ENCODE data around the gene MLN.

MLN gene

DNA sequence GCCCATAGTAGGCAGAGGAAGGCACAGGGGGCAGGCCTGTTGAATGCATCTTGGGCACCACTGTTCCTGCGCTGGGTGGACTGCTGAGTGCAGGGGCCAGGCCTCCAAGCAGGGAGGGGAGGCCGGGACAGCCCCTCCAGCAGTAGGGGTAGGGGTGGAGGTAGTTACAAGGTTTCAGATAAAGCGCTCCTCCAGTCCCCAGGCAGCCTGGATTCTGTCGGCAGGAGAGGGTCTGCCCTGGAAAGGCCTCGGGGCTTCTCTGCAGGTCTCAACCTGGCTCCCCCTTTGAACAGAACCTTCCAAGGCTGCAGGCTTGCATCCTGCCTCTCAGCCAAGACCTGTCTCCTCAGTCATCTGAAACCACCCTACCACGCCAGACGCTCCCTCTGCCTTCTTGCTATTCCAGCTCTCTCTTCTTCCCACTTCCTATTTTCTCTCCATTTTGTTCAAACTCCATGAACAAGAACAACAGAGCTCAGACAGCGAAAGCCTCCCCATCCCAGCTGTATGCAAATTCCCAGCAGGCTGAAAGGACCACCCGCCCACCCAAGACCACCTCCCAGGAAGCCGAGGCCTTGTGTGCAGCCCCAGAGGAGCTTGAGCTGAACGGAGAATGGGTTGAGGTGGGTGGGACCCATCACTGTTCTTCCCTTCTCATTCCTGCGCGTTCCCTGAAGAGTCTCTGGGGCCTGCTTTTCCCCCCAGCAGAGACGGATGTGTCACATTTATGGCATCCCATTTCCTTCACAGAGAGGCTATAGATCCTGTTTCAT lies 1.4 kb downstream of the MLN start:
- H3K79me2 ChIP-seq (ENCODE audit: insufficient read depth, low read length): no peaks in the 10 kb centered on the region
- no peak overlapping the region for H2AFZ ChIP-seq (ENCODE audit: low read depth, low read length)
- ATAC-seq (ENCODE audit: insufficient read depth, low read depth) (no peak), DNase-seq (no peak)
- no peak overlapping the region for H3K9ac ChIP-seq (ENCODE audit: low read depth, low read length)
- TF ChIP-seq EZH2 (IDR thresholded peaks at IDR 0.05; ENCODE audit: borderline replicate concordance, low read depth, low read length, severe bottlenecking): no peak
- TF ChIP-seq, protein P1, sequence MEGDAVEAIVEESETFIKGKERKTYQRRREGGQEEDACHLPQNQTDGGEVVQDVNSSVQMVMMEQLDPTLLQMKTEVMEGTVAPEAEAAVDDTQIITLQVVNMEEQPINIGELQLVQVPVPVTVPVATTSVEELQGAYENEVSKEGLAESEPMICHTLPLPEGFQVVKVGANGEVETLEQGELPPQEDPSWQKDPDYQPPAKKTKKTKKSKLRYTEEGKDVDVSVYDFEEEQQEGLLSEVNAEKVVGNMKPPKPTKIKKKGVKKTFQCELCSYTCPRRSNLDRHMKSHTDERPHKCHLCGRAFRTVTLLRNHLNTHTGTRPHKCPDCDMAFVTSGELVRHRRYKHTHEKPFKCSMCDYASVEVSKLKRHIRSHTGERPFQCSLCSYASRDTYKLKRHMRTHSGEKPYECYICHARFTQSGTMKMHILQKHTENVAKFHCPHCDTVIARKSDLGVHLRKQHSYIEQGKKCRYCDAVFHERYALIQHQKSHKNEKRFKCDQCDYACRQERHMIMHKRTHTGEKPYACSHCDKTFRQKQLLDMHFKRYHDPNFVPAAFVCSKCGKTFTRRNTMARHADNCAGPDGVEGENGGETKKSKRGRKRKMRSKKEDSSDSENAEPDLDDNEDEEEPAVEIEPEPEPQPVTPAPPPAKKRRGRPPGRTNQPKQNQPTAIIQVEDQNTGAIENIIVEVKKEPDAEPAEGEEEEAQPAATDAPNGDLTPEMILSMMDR (IDR thresholded peaks at IDR 0.05; ENCODE audit: borderline replicate concordance, extremely low read depth, low read length, poor library complexity, severe bottlenecking): no peak
- H3K27ac ChIP-seq (ENCODE audit: low read length): no peak overlapping the region
- no peak overlapping the region for H3K4me2 ChIP-seq (ENCODE audit: insufficient read depth, low read length)
- peaks cover 33% of the 10 kb centered on the region for H3K27me3 ChIP-seq (ENCODE audit: insufficient read depth, low read length, poor library complexity)
- H3K9me3 ChIP-seq (ENCODE audit: insufficient read depth, low read length, severe bottlenecking): no peaks in the 10 kb centered on the region
- H3K36me3 ChIP-seq (ENCODE audit: insufficient read depth, low read length): no peaks in the 10 kb centered on the region
- H4K20me1 ChIP-seq (ENCODE audit: insufficient read depth, low read length): no peaks in the 10 kb centered on the region; the same call in 1 of the 2 replicates
- no peak overlapping the region for H3K4me3 ChIP-seq (ENCODE audit: low read depth in 1 of 2, low read length in 2 of 2)
- H3K4me1 ChIP-seq (ENCODE audit: insufficient read depth, low read length): peaks cover 5% of the 10 kb centered on the region; the same call in 1 of the 2 replicates

DNA sequence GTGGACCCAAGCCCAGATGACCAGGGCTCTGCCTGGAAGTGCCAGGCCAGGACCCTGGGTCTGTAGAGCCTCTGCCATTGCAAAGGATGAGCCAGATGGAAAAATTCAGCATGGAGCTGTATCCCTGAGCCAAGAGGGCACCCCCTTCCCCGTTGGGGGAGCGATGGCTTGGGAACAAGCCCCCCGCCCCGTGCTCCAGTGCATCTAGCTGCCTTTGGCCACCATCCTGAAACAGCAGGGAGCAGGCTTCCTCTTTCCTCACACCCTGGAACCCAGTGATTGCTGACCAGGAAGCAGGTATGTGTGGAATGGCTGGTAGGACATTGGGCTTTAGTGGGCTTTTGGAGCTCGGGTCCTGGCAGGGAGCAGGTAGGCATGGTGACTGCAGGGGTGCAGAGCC lies 2.2 kb downstream of the MLN start:
- Histone ChIP-seq H3K4me3 (ENCODE audit: low read depth in 1 of 2, low read length in 2 of 2) (no peak overlapping the region), H2AFZ (ENCODE audit: low read depth, low read length) (no peak overlapping the region), H3K27me3 (ENCODE audit: insufficient read depth, low read length, poor library complexity) (peaks cover 26% of the 10 kb centered on the region), H3K9me3 (ENCODE audit: insufficient read depth, low read length, severe bottlenecking) (no peaks in the 10 kb centered on the region), H3K36me3 (ENCODE audit: insufficient read depth, low read length) (no peaks in the 10 kb centered on the region), H3K9ac (ENCODE audit: low read depth, low read length) (no peak overlapping the region), H4K20me1 (ENCODE audit: insufficient read depth, low read length) (no peaks in the 10 kb centered on the region; the same call in 1 of the 2 replicates), H3K79me2 (ENCODE audit: insufficient read depth, low read length) (no peaks in the 10 kb centered on the region), H3K4me2 (ENCODE audit: insufficient read depth, low read length) (no peak overlapping the region), H3K27ac (ENCODE audit: low read length) (no peak overlapping the region), H3K4me1 (ENCODE audit: insufficient read depth, low read length) (peaks cover 5% of the 10 kb centered on the region; the same call in 1 of the 2 replicates)
- ATAC-seq (ENCODE audit: insufficient read depth, low read depth) (no peak), DNase-seq (no peak)
- no peak for TF ChIP-seq EZH2 (IDR thresholded peaks at IDR 0.05; ENCODE audit: borderline replicate concordance, low read depth, low read length, severe bottlenecking)

DNA sequence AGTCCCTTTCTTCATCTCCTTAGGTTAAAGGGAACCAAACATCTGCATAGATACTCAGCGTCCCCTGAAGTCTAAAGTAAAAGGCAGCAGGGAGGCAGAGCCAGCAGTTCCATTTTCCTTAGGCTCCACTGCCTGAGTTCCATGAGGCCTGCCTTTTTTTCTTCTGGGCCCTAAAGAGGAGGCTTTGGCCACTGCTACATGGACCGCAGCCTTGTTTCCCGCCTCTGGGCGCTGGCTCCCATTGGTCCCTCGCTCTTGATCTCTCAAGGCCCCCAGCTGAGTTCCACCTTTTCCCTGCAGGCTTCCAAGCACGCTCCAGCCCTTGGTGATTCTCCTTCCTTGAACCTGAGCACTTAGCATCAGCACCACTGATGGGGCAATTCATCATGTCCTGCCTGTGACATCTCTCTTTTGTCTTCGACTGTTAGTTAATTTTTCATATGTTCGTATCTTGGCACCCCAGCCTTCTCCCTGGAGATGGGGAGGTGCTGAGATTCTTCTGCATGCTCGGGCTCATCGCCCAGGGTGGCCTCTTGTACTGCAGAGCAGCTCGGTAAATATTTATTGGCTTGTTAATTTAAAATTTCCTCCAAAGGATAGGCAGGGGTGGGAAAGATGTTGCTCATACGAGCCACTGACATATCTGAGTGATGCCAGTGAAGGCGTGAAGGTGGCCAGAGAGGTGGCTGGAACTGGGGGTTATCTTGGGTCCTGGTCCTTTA lies 3.4 kb downstream of the MLN start:
- H3K9me3 ChIP-seq (ENCODE audit: insufficient read depth, low read length, severe bottlenecking): no peaks in the 10 kb centered on the region
- H3K4me1 ChIP-seq (ENCODE audit: insufficient read depth, low read length): peaks cover 5% of the 10 kb centered on the region; the same call in 1 of the 2 replicates
- no peak for DNase-seq
- no peak for TF ChIP-seq EZH2 (IDR thresholded peaks at IDR 0.05; ENCODE audit: borderline replicate concordance, low read depth, low read length, severe bottlenecking)
- TF ChIP-seq, protein P1 (IDR thresholded peaks at IDR 0.05; ENCODE audit: borderline replicate concordance, extremely low read depth, low read length, poor library complexity, severe bottlenecking): no peak
- no peak overlapping the region for H2AFZ ChIP-seq (ENCODE audit: low read depth, low read length)
- no peak overlapping the region for H3K4me2 ChIP-seq (ENCODE audit: insufficient read depth, low read length)
- no peak for ATAC-seq (ENCODE audit: insufficient read depth, low read depth)
- no peaks in the 10 kb centered on the region; the same call in 1 of the 2 replicates for H4K20me1 ChIP-seq (ENCODE audit: insufficient read depth, low read length)
- H3K9ac ChIP-seq (ENCODE audit: low read depth, low read length): no peak overlapping the region
- no peaks in the 10 kb centered on the region for H3K36me3 ChIP-seq (ENCODE audit: insufficient read depth, low read length)
- H3K27ac ChIP-seq (ENCODE audit: low read length): no peak overlapping the region
- H3K79me2 ChIP-seq (ENCODE audit: insufficient read depth, low read length): no peaks in the 10 kb centered on the region
- peaks cover 26% of the 10 kb centered on the region for H3K27me3 ChIP-seq (ENCODE audit: insufficient read depth, low read length, poor library complexity)
- H3K4me3 ChIP-seq (ENCODE audit: low read depth in 1 of 2, low read length in 2 of 2): no peak overlapping the region

Data from DND-41 (cell line).